Muscle of back (tissue), 13 donors: Measurements from ENCODE around the gene CHST13. TPM values are rescaled to one million over a fixed set of nuclear protein-coding genes. Genes with fewer than 3 reads are reported as not detected.

Experiments
- DNase-seq, 3 donors: peaks; one replicate each; pipeline versions ENCODE4 v3.0.0 to v3.0.0-alpha.2; 2013
- long read RNA-seq, 9 donors: transcript quantifications; one replicate each; lab custom pipeline, GENCODE V29; 2026
- polyA plus RNA-seq, 10 donors: library from polyadenylated mRNA; unstranded; fragments of 120-200 nt; gene quantifications; one replicate each; pipeline ENCODE4 v1.2.1, GENCODE V29; 2013; ENCODE audit not compliant: insufficient read length in 10 of 10

CHST13 gene, protein sequence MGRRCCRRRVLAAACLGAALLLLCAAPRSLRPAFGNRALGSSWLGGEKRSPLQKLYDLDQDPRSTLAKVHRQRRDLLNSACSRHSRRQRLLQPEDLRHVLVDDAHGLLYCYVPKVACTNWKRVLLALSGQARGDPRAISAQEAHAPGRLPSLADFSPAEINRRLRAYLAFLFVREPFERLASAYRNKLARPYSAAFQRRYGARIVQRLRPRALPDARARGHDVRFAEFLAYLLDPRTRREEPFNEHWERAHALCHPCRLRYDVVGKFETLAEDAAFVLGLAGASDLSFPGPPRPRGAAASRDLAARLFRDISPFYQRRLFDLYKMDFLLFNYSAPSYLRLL
- polyA plus RNA-seq = under 1 TPM in 8 of 10 donors, not detected in 2; 0.09 to 0.45 (median 0.21) TPM
- long read RNA-seq, donor 1 = 0 reads
- long read RNA-seq, donor 2 = 0 reads
- long read RNA-seq, donor 3 = 0 reads
- long read RNA-seq, donor 4 = 0 reads
- long read RNA-seq, donor 5 = 0 reads
- long read RNA-seq, donor 6 = 0 reads
- long read RNA-seq, donor 7 = 0 reads
- long read RNA-seq, donor 8 = 0 reads
- long read RNA-seq, donor 9 = 0 reads

DNA sequence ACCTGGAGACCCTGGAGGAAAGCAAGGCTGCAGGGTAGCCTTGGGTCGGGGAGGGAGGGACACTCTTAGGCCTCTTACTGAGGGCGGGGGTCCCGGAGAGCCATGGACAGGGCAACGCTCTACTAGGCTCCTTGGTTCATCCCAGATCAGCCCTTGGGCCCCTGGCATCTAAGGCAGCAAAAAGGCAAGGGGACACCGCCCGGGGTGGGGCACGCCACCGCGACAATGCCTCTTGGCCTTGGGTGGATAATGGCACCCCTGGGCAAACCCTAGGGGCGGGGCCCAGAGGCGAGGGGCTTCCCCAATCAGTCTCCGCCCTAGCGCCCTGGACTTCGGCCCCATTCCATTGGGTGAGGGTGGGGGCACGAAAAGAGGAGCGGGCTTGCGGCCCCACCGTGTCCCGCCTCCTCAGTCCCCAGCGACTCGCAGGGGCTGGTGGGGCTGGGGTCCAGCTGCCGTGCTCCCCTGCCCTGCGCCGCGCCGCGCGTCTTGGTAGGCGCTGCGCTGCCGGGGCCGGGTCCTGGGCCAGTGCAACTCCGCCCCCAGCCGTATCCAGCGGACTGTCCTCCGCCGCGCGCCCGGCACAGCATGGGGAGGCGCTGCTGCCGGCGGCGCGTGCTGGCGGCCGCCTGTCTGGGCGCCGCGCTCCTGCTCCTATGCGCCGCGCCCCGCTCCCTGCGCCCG, at the start of gene CHST13:
TSS of gene CHST13 (plus strand) at position 411 of the 684 bp plus-strand sequence. CDS start at position 589, 178 bp downstream.
- peak; percentile 14 to 74 (median 45) for DNase-seq

DNA sequence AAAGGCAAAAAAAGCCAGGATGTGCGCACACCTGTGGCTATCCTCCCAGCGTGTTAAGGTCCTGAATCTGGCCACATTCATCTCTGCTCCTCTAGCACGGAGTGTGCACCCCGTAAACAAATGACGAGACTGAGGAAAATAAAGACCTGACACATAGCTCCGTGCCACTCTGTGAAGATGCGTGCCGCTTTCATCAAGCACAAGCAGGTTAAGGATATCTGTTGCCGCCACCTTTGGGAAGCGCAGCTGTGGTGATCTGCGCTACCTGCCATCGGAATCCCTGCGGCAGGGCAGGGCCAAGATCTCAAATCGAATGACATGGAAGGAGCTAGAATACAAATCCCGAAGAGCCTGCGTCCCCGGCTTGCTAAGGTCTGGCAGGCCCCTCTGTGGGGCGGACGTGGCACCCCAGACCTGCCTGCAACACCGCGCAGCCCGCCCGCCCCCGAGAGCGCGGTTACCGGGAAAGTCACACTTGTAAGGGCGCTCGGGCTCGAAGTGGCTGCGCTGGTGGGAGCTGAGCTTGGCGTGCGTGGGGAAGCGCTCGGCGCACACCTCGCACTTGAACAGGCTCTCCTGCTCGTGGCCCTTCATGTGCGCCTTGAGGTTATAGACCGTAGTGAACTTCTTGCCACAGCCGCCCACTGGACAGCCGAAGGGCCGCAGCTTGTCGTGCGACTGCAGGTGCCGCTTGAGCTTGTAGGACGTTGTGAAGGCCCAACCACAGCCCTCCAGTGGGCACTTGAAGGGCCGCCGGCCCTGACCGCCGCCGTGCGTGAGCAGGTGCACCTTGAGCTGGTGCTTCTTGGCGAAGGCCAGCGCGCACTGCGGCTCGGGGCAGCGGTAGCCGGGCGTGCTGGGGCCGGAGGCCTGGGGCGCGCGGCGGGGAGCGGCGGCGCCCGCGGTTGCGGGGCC, 49.2 kb upstream of the CHST13 start:
- peak in 1 of 3 donors; percentile 76 for DNase-seq

- peak; percentile 95 to 97 (median 97) for DNase-seq
Measured at GRCh38 chr3:126475413-126476114, 48.4 kb upstream of the CHST13 start, which contains the start of gene ZXDC. TSS of gene ZXDC (minus strand) at chr3:126475891. CDS start at chr3:126475865, 26 bp downstream.

DNA sequence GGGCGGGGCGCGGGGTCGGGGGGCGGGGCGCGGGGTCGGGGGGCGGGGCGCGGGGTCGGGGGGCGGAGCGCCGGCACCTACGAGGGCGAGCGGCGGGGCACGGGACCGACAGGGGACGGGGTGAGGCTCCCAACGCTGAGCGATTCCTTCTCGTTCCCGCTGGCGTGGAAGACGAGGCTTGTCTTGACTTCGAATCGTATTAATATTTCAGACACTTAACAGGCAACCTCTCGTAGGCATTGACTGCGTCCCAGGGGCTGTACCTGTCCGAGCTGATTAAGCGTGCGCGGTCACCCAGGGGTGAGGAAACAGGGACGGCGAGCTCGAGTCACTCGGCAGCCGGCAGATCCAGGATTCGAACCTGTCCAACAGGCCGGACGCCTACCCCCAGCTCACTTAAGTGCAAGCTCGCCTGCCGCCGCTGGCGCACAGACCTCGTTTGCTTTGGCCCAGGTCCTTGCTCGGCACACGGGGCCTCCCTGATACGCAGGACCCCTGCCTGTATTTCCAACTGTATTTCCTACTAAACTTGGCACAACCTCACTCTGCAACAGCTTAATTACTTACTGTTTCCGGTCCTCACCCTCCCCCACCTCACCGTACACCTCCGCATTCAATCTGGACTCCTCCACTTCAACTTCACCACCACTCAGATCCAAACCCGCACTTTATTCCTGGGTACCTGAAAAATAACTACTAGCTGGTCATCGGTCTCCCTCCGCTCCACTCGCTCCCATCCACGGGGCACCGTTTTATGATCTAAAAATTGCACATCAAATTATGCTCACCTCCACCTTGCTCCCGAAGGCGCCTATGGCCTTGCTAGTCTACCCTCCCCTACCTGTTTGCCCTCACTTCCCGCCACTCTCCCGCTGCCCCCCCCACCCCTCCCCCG, 47.5 kb upstream of the CHST13 start:
- DNase-seq = peak in 2 of 3 donors; percentile 49 to 78

DNA sequence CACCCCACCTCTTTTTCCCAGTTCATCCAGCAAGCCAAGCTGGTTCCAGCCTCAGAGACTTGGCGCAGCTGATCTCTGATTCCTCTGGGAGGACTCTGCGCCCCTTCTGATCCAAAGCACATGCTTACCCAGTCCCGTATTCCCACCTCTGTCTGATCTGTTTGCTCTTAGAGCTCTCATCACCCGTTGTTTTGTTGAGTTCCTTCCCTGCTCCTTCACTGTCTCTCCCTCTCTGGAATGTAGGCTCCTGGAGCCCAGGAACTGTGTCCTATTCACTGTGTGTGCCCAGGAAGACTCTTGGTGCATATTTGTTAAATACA, 46.9 kb upstream of the CHST13 start:
- no peak for DNase-seq

DNA sequence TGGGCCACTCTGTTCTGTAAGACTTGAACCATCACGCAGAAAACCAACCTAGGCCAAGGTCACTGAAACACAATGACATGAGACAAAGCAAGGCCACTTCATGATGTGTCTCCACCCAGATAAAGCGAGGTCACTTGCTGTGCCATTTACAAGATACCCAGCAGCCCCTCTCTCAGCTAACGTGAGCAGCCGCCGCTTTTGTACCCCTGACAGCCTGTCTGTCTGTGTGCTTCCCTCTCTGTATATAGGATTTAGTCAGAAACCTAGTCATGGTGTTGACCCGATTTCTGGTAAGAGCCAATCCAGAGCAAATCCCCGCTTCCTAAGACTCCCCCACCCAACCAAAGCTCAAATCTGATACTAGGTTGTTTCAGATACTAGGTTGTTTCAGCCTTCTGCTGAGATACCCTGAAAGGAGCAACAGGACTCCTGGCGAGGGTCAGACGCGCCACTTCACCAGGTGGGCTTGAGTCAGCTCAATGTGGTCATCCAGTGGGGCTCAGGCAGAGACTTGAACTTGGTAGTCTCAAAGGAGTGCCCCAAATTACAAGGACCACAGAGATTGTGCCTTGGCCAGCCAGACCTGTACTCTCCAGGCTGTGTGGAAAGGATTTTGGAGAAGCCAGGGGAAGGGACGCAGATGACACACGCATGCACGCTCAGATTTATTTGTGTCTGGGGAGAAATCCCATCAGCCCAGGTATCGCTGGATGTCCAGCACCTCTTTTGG, 45.2 kb upstream of the CHST13 start:
- no peak for DNase-seq

- no peak for DNase-seq
Measured at GRCh38 chr3:126479642-126480041, 44.3 kb upstream of the CHST13 start.

DNA sequence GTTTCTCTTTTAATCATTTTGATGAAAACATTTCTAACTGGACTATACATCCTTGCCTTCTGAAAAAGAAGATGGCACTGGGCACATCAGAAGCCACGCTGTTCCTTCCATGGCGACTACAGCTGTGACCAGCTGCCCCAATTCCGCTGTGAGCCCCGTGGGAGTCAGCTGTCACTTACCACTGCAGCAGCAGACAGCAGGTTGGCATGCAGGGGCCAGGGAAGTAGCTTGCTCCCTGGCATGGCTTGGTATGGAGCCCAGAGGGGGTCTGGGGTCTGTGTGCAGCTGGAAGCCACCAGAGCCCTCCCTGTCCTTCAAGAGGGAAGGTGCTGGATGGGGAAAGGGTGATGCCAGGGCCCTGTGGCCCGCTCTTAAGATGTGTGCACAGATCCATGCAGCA, 43.7 kb upstream of the CHST13 start:
- DNase-seq = peak in 1 of 3 donors; percentile 44

DNA sequence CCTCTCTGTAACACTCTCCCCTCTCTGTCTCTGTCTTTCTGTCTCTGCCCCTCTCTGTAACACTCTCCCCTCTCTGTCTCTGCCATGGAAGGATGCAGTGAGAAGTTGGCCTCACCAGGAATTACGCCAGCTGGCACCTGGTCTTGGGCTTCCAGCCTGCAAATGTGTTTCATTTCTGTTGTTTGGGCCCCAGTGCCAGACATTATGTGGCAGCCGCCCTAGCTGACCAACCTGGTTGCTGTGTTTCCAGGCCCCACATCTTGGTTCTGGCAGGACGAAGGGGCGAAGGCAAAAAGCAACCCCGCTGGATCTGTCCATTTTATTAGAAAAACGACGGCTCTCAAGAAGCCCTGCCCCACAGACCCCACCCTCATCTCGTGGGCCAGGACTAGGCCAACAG, 43.1 kb upstream of the CHST13 start:
- peak in 1 of 3 donors; percentile 59 for DNase-seq

DNA sequence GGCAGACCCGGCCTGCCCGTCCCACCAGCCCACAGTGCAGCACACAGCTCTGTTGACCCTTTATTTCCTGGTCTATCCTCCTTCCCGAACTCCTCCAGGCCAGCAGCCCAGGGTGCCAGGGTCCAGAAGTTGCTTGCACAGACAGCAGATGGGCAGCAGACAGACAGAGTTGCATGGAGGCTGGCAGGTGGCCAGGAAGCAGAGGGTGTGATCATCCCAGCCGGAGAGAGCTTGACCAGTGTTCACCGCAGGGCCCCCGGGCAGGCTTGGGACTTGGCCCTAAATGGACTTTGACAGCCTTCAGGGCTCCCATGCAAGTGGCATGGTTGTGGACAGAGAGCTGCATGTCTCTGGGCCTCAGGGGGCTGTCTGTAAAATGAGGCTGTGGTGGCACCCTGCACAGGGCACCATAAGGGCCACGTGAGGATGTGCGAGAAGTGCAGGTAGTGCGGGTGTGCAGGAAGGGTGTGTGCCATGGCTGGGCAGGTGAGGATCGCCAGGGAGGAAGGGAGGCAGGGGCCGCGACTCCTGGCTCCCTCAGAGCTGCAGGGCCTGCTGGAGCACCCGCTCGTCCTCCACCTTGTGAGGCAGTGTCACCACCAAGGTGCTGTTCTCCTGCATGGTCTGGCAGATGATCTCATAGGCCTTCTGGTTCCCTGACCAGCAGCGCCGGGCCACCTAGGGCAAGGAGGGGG, 42.0 kb upstream of the CHST13 start:
- DNase-seq = peak in 1 of 3 donors; percentile 49

DNA sequence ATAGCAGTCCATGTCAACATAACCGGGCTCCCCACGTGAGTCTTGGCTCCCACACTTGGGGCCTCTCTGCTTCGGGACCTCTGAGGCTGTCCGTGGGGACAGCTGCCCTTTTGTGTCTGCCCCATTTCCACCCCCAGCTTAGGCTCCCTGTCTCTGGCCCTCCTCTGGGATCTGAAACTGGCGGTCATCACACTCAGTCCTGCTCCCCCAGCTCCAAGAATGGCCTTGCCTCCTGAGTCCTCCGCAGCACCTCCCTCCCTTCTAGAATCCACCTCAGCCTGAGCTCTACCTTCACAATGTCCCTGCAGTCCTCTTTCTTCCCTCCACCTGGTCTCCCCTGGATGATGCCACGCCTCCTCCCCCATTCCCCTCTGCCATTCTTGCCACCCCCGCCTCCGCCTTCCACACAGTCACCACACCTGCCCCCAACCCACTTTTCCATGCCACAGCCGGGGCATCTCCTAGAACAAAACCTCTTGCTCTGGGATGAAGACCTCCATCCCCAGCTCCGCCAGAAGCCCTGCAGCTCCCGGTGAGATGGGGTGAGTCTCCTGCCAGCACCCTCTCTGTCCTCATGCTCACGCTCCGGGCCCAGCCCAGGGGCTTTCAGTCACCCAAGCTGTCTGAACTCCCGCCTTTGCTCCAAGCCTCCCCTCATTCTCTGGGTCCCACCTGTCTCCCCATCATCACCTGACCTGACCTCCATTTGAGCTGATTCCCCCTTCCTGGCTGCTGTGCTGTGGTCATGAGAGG, 41.3 kb upstream of the CHST13 start:
- DNase-seq = no peak

DNA sequence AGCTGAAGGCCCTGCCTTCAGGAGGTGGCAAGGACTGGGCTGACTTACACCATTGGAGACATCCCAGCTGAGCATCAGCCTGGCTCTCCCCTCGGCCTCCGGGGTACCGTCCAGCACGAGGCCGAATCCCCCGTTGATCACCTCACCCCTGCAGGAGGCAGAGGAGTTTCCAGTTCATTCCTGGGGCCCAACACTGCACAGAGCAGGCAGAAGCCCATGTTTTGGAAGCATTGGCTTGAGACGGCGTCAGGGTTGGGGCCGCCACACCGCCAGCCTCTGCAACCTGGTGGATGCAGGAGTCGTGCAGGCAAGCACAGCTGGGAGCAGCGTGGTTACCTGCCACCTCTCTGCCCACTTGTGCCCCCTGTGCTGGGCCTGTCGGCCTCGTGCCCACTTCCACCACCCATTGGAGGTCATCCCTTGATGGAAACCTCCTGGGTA, 40.6 kb upstream of the CHST13 start:
- DNase-seq = no peak

DNA sequence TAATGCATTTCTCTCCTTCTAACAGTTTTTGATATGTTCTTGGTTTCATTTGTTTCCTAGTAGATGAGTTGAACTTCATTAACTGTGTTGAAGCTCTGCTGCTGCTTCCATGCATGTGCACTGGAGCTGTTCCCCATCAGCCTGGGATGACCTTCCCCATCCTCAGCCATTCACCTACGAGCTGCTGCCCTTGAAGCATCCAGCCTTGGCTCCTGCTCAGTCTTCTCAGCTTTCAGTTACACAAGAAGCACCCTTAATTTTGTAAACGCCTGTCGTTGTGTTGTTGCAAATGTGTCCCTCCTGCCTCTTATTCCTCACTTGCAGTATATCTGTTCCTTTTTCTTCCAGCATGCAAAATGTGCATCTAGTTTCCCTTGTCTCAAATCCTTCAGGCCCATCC, 39.8 kb upstream of the CHST13 start:
- no peak for DNase-seq

GRCh38 chr3:126484662-126485061, 39.3 kb upstream of the CHST13 start:
- no peak for DNase-seq

DNA sequence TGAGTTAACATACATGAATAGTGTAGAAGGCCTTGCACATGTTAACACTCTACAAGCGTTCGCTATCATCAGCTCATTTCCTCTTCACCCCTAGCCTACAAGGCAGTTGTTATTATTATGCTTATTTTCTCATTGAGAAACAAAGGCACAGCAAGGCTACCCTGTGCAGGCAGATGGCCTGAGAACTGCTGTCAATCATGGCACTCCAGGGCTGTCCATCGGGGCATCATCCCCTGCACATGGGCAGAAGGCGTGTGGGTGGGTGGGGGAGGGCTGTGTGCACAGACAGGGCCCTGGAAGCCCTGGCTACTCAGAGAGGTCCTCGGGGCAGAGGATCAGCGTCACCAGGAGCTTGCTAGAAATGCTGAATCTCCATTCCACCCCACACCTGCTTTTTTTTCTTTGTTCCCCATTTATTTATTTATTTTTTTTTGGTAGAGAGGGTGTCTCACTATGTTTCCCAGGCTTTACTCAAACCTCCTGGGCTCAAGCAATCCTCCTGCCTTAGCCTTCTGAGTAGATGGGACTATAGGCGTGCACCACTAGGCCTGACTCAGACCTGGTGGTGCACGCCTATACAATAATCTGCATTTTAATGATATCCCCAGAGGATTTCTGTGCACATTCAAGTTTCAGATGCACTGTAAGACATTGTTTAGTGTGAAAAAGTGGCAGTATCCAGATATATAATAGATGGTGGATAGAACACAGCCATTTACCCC, 38.6 kb upstream of the CHST13 start:
- no peak for DNase-seq

DNA sequence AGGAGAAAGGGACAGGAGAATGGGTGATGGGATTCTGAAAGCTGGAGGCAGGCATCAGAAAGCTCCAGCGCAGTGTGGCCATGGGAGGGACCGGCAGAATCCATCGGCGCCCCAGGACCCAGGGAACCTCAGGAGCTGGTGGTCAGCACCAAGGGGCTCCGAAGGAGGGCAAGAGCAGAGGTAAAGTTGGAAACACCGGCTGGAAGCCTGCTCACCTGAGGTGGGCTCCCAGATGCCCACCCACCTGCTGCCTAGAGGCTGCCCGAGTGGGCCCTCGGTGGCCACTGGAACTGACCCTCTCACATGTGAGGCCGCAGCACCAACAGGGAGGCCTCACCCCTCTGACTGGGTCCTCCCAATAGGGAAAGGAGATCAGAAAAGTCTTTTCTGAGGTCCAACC, 38.0 kb upstream of the CHST13 start:
- DNase-seq = no peak

GRCh38 chr3:126486360-126486847, 37.6 kb upstream of the CHST13 start:
- DNase-seq = peak in 1 of 3 donors; percentile 52
